GM19452 (cell line): ENCODE results near the gene KDELR3.
"Not testable (repeated sequence)": the region's sequence is repeated elsewhere in the genome, so short reads cannot be mapped to it uniquely, and the experiment has no call there.

Source experiments
- ATAC-seq: cut with Tn5 transposase; IDR thresholded peaks from one replicate; pipeline ENCODE4 v1.9.1; 2021; ENCODE audit not compliant: unreplicated experiment

Gene KDELR3

DNA sequence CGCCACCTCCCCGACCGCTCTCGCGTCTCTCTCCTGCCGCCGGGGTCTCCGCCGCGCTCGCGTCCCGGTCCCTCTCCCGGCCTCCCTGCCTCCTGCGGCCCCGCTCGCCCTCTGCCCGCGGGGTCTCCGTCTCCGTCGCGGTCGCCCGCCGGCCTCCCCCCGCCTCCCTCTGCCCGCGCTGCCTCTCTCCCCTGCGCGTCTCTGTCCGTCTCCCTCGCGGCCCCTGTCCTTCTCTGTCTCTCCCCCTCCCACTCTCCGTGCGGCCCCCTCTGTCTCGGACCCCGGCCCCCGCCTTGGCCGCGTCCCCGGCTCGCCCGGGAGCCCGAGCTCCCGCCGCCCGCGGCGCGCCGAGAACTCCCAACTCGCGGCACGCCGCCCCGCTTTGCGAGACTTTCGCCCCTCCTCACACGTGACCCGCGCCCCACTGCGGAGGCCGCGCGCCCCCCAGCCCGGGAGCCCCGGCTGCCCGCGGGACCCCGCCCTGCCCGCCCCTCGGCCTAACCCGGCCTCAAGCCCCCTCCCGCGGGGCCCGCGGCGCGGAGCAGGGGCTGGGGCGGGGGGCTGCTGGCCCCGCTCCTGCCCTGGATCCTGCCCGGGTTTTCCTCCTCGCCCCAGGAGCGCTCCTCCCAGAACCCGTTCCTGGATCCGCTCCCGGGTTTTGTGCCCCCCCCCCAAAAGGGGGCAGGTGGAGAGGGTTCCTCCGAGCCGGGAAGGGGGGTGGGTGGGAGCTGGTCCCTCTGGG, 12.2 kb upstream of the KDELR3 start:
- no peak for ATAC-seq

DNA sequence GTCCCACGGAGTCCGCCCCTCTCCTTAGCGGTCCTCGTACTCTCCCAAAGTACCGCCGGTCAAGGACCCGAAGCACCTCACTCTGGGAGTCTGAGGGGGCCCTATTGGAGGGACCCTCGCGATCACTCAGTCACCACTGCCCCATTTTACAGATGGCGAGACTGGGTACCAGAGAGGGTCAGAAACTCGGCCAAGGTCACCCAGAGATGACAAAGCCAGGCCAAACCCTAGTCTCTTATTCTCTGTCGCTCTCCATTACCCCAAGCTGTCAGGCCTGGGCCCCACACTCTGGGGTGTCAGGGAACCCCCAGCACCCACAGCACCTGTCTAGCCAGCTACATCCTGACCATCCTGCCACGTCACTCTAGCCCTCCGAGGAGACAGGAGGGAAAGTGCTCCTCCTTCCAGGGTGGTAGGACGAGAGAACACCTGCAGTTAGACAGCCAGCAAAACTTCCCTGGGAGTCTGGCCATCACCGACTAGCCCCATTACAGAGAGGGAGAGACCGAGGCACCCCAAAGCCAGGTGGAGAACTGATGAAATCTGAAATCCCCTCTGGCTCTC, 11.5 kb upstream of the KDELR3 start:
- ATAC-seq = no peak

GRCh38 chr22:38456841-38457699, 10.8 kb upstream of the KDELR3 start:
- no peak for ATAC-seq

DNA sequence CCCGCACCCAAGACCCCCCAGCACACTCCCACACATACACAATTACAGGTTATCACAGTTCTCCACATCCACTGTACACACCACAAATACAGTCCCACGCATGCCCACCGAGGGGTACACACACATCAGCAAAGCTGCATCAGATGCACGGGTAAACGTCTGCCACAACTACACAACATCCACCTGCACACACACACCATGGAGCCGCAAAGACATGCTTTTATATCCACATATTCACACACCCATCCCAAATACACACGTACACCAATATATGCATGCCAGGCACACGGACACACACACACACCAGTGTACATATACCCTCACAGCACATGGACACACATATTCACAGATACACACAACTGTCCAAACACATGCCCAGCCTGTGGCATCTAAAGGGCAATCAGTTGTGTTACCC, 7.5 kb upstream of the KDELR3 start:
- ATAC-seq = no peak

GRCh38 chr22:38461057-38461413, 6.9 kb upstream of the KDELR3 start:
- ATAC-seq = no peak

DNA sequence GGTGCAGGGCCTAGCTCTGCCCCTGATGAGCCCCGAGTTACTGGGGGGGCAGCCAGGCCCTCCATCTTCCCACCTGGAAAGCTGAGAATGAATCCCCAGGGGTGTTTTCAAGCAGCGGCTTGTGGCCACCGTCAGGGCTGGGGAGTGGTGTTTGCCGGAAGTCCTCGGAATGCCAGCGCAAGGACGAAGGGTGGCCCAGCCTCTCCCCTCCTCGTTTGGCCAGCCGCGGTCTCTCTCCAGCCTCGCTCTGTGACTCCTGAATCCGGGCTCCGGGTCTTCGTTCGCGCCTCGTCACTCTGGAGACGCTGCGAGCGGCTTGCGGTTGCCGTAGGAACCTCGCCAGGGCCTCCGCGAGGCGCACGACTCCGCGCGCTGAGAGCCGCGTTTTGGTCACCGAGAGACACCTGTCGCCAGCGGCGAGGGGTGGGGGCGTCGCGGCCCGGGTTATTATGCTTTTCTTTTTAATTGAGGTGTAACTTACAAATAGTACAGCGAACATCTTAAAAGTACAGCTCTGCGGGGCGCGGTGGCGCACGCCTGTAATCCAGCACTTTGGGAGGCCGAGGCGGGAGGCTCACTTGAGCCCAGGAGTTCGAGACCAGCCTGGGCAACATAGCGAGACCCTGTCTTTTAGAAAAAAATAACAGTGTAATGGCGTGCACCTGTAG, 6.3 kb upstream of the KDELR3 start:
- no peak for ATAC-seq

GRCh38 chr22:38462960-38463784, 4.7 kb upstream of the KDELR3 start:
- no peak for ATAC-seq

- no peak for ATAC-seq
Observed at GRCh38 chr22:38464992-38465672, 2.8 kb upstream of the KDELR3 start.

DNA sequence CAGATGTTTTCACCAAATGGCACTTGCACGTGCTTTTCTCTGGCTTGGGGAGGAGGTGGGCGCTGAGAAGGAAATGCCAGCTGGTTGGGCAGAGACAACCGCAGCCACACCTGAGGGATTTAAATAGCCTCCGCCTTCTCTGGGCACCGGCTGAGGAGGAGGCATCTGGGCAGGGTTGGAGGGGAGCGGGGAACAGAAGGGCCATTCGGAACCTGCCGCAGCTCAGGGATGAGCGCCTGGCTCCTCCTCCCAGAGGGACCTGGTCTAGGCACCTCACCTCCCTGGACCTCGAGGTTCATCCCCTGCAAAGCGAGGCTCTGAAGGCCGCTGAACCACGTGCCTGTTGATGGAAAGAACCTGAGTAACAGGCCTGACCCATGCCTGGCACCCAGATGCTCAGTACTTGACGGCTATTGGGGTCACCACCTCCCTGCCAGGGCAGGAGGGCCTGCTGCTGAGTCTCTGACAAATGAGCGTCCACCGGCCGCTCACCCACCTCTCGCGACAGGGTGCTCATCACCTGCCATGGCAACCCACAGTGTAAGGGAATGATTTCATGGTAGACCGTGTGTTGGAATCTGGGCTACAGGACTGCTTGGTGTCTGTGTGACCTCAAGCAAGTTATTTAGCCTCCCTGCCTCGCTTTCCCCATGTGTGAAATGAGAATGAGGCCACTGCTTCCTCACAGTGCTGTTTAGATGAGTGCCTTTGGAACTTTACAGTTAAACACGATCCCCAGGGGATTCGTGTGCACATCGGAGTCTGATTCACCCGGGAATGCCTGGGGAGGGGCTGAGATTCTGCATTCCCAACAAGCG, 2.0 kb upstream of the KDELR3 start:
- no peak for ATAC-seq

DNA sequence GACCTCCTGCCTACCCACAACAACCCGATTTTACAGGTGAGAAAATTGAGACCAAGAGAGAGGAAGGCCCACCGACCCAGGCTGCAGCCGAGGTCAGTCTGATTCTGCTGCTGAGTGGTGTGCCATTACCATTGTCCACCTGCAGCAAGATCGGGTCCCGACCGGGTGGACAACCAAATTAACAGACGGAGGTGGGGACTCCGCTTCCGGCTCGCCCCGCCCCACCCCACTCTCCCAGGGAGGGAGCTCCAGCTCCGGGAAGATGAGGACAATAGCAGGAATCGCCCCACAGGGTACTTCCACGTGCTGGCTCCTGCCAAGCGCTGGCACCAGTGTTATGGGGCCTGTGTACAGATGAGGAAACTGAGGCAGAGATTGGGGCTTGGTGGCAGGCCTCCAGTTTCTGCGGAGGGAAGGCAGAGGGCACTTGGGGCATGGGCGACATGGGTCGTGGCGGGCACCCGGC, 425 bp upstream of the KDELR3 start:
- ATAC-seq = no peak

- no peak for ATAC-seq
Observed at GRCh38 chr22:38468443-38469305, 778 bp downstream of the KDELR3 start.

DNA sequence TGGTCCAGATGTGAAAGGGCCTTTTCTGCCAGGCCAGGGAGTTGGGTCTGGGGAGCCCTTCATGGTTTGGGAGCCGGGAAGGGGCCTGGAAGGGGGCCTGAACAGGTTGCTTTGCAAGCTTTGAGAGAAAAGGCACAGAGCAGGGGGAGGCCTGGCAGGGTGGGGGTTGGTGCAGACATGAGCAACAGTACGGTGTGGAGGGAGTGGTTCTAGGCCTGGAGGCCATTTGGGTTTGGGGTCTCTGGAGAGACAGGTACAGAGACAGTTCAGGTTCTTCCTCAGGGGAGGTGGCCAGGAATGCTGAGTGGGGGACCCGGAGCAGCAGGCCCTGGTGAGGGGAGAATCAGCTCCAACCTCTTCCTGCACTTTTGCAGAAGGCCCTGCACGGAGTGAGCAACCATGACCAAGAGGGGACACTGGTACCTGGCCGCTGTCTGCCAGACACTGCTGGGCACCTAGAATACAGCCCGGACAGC, 1.4 kb downstream of the KDELR3 start:
- ATAC-seq = no peak

DNA sequence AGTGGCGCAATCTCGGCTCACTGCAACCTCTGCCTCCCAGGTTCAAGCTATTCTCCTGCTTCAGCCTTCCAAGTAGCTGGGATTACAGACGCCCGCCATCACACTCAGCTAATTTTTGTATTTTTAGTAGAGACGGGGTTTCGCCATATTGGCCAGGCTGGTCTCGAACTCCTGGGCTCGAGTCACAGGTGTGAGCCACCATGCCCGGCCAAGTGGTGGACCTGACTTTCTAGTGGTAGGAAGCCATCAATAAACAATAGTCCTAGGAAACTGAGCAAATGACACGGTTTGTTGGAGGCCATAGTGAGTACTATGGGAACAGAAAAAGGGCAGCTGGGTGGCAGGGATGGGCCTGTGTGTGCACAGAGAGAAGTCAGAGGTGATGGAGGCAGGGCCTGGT, 2.3 kb downstream of the KDELR3 start:
- ATAC-seq = not testable (repeated sequence)

DNA sequence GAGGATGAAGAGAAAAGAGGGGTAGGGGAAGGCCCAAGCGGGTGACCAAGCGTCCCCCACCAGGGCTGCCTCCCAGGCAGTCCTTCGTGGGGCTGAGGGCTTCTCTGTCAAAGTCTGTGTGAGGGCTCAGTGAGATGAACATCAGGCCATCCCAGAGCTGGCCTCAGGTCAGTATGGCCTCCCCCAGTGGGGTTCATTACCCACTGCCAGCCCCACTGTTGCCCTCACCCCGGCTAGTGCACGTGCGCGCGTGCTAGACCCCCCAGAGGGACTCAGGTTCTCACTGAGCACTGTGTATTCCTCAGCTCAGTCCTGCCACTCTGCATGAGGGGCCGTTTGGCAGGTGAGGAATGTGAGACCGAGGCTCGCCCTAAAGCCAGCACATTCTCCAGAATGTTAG, 3.3 kb downstream of the KDELR3 start:
- ATAC-seq = no peak

- ATAC-seq = no peak
Observed at GRCh38 chr22:38474003-38474607, 6.2 kb downstream of the KDELR3 start.

DNA sequence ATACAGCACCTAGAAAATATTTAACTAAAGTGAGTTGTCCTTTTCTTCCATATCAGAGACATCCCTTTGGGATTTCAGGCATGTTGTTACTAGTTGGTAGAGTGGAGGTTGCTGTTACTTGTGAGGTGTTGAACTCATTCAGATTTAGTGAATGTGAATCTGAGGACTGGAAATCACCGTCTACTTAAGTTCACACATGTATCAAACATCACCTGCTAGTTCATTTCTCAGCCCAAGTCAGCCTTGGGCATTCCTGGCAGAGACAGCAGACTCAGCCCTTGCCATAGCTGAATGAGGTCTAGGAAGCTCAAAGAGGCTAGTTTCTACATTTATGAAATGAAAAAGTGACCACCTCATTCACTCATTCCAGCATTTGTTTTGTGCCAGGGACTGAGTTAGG, 9.7 kb downstream of the KDELR3 start:
- ATAC-seq = no peak

DNA sequence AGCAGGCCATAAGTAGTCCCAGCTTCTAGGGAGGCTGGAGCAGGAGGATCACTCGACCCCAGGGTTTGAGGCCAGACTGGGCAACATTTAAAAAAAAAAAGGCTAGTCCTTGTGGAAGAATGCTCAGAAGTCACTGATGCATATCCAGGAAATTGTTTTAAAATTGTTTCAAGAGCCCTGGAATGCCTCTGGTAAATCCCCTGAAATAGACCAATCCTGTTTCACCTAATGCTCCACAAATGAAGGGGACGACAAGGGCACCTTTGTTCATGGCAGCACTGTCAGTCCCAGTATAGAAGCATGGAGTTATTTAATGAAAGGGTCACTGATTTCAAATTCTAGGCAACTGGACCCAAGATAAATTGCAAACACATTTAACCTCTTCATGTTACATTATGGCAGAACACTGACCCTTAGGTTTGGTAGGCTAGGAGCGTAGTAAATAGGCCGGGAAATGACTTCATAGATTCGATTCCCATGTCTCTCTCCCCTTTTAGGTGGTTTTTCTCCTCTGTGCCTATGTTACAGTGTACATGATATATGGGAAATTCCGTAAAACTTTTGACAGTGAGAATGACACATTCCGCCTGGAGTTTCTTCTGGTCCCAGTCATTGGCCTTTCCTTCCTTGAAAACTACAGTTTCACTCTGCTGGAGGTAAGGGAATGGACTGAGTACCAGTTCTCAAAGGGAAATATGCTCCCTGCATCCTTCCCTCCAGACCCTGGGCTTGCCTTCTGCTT, 11.4 kb downstream of the KDELR3 start:
- no peak for ATAC-seq
